ENCODE measurements around the gene OSR1.

Gene OSR1

GRCh38 chr2:19368760-19369159 is 10.3 kb upstream of the OSR1 start:
- H3K27me3 ChIP-seq (replicated peaks; ENCODE audit: control insufficient read depth, insufficient read depth, low read length, poor library complexity, severe bottlenecking): no peaks in the 10 kb centered on the region
- no peak for DNase-seq
- no peaks in the 10 kb centered on the region for H3K36me3 ChIP-seq (ENCODE audit: control insufficient read depth, insufficient read depth, low read length)
- no peaks in the 10 kb centered on the region for H3K9me3 ChIP-seq (ENCODE audit: control insufficient read depth, low read length)
- no peaks in the 10 kb centered on the region for H3K4me1 ChIP-seq (ENCODE audit: control insufficient read depth, insufficient read depth, low read length, poor library complexity, severe bottlenecking)
- no peak overlapping the region for H3K4me3 ChIP-seq (ENCODE audit: insufficient read depth, low read depth, low read length, poor library complexity, severe bottlenecking)
- no peak overlapping the region for H3K27ac ChIP-seq (ENCODE audit: insufficient read depth, low read length, poor library complexity, severe bottlenecking)

DNA sequence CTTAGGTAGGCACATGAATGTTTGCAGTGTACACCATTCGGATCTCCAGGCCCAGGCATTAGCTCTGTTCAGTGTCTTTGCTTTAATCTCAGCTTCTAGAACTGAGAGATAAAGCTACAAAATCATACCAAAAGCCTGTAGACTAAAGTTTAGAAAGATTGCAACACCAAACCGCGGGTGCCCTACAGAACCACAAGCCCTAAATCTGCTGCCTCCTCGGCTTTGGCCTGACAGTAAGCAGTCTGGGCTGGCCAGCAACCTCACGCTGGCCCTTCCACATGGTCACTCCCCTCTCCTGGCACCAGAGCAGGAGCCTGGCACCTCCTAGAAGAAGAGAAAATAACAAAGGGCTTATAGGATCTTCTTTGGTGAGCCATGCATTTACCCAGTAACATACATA is 8.9 kb upstream of the OSR1 start:
- DNase-seq: no peak
- Histone ChIP-seq H3K27ac (ENCODE audit: insufficient read depth, low read length, poor library complexity, severe bottlenecking) (no peak overlapping the region), H3K36me3 (ENCODE audit: control insufficient read depth, insufficient read depth, low read length) (no peaks in the 10 kb centered on the region), H3K4me3 (ENCODE audit: insufficient read depth, low read depth, low read length, poor library complexity, severe bottlenecking) (no peak overlapping the region), H3K9me3 (ENCODE audit: control insufficient read depth, low read length) (no peaks in the 10 kb centered on the region), H3K27me3 (replicated peaks; ENCODE audit: control insufficient read depth, insufficient read depth, low read length, poor library complexity, severe bottlenecking) (no peaks in the 10 kb centered on the region), H3K4me1 (ENCODE audit: control insufficient read depth, insufficient read depth, low read length, poor library complexity, severe bottlenecking) (peaks cover 6% of the 10 kb centered on the region)

GRCh38 chr2:19365126-19365525 is 6.7 kb upstream of the OSR1 start:
- H3K36me3 ChIP-seq (ENCODE audit: control insufficient read depth, insufficient read depth, low read length): no peaks in the 10 kb centered on the region
- DNase-seq: no peak
- H3K9me3 ChIP-seq (ENCODE audit: control insufficient read depth, low read length): no peaks in the 10 kb centered on the region
- no peak overlapping the region for H3K4me3 ChIP-seq (ENCODE audit: insufficient read depth, low read depth, low read length, poor library complexity, severe bottlenecking)
- H3K27me3 ChIP-seq (replicated peaks; ENCODE audit: control insufficient read depth, insufficient read depth, low read length, poor library complexity, severe bottlenecking): peaks cover 11% of the 10 kb centered on the region
- peaks cover 22% of the 10 kb centered on the region for H3K4me1 ChIP-seq (ENCODE audit: control insufficient read depth, insufficient read depth, low read length, poor library complexity, severe bottlenecking)
- H3K27ac ChIP-seq (ENCODE audit: insufficient read depth, low read length, poor library complexity, severe bottlenecking): no peak overlapping the region

DNA sequence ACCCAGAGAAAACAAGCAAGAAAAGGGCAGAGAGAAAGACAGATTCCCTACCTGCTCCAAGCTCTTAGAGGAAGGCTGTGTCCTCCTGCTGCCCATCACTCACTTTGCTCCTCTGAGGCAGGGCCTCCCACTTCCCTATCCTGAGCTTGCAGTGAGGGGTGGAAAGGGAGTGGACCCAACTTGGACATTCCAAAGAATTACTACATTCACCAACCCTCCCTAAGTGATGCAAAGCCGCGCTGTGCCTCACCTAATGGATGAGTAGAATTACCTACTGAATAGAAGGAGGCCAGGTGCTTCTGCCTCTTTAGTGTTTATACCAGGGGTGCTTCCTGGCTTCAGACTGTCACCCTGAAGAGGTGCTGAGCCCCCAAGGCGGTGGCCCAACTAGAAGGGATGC is 5.6 kb upstream of the OSR1 start:
- H3K4me3 ChIP-seq (ENCODE audit: insufficient read depth, low read depth, low read length, poor library complexity, severe bottlenecking): no peak overlapping the region
- H3K9me3 ChIP-seq (ENCODE audit: control insufficient read depth, low read length): no peaks in the 10 kb centered on the region
- H3K27me3 ChIP-seq (replicated peaks; ENCODE audit: control insufficient read depth, insufficient read depth, low read length, poor library complexity, severe bottlenecking): peaks cover 22% of the 10 kb centered on the region
- peaks cover 23% of the 10 kb centered on the region for H3K4me1 ChIP-seq (ENCODE audit: control insufficient read depth, insufficient read depth, low read length, poor library complexity, severe bottlenecking)
- no peak overlapping the region for H3K27ac ChIP-seq (ENCODE audit: insufficient read depth, low read length, poor library complexity, severe bottlenecking)
- H3K36me3 ChIP-seq (ENCODE audit: control insufficient read depth, insufficient read depth, low read length): no peaks in the 10 kb centered on the region
- DNase-seq: no peak

DNA sequence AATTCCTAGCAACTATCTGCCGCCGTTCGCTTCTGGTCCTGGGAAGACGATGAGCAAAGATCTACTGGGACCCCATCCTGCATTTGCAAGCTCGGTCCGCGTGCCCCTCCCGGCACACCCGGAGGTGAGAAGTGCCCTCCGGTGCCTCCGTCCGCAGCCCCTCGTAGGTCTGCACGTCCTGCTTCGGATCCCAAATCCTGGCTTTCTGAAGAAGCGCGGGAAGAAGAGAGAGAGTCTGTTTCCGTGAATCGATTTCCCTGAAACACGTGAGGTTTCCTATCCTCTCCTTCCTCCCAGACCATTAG is 5.0 kb upstream of the OSR1 start:
- Histone ChIP-seq H3K4me1 (ENCODE audit: control insufficient read depth, insufficient read depth, low read length, poor library complexity, severe bottlenecking) (peaks cover 29% of the 10 kb centered on the region), H3K27me3 (replicated peaks; ENCODE audit: control insufficient read depth, insufficient read depth, low read length, poor library complexity, severe bottlenecking) (peaks cover 27% of the 10 kb centered on the region), H3K9me3 (ENCODE audit: control insufficient read depth, low read length) (no peaks in the 10 kb centered on the region), H3K4me3 (ENCODE audit: insufficient read depth, low read depth, low read length, poor library complexity, severe bottlenecking) (peak overlapping the region; percentile 52), H3K36me3 (ENCODE audit: control insufficient read depth, insufficient read depth, low read length) (no peaks in the 10 kb centered on the region), H3K27ac (ENCODE audit: insufficient read depth, low read length, poor library complexity, severe bottlenecking) (no peak overlapping the region)
- DNase-seq: no peak

DNA sequence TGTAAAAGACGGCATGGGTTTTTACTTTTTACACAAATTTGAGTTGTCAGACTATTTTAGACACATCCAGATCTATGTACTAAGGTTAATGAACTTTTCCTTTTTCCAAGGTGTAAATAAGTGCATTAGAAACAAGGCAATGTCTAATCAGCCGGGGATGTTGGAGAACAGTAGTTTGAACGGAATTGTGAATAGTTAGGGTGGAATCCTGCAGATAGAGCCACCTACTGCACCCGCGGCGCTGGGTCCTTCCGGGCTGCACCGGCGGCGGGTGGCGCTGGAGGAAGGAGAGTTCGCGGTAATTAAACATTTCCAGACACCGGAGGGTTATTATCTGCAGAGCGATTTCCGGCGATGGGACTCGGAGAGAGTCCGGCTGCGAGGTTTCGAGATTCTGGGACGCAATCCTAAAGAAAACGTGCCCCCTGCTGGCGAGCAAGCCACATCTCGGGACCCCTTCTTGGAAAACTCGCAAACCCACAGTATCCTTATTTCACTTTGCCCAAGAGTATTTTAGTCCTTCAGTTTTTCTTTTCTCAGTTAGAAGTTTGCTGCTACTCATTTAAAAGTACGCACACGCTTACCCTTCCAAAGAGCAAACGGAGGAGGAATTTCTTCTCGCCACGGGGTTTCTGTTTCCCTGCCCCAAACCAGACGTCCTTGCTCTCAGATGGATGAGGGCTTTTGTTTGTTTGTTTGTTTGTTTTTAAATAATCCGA is 4.5 kb upstream of the OSR1 start:
- Histone ChIP-seq H3K27ac (ENCODE audit: insufficient read depth, low read length, poor library complexity, severe bottlenecking) (no peak overlapping the region), H3K27me3 (replicated peaks; ENCODE audit: control insufficient read depth, insufficient read depth, low read length, poor library complexity, severe bottlenecking) (peaks cover 31% of the 10 kb centered on the region)

GRCh38 chr2:19362094-19362754 is 3.8 kb upstream of the OSR1 start:
- Histone ChIP-seq H3K4me1 (ENCODE audit: control insufficient read depth, insufficient read depth, low read length, poor library complexity, severe bottlenecking) (peaks cover 40% of the 10 kb centered on the region), H3K27me3 (replicated peaks; ENCODE audit: control insufficient read depth, insufficient read depth, low read length, poor library complexity, severe bottlenecking) (peaks cover 36% of the 10 kb centered on the region), H3K27ac (ENCODE audit: insufficient read depth, low read length, poor library complexity, severe bottlenecking) (no peak overlapping the region), H3K4me3 (ENCODE audit: insufficient read depth, low read depth, low read length, poor library complexity, severe bottlenecking) (peak overlapping the region; percentile 52), H3K9me3 (ENCODE audit: control insufficient read depth, low read length) (no peaks in the 10 kb centered on the region), H3K36me3 (ENCODE audit: control insufficient read depth, insufficient read depth, low read length) (no peaks in the 10 kb centered on the region)
- no peak for DNase-seq

More for the DNA sequence above, 4.5 kb upstream of the OSR1 start:
- Histone ChIP-seq H3K9me3 (ENCODE audit: control insufficient read depth, low read length) (no peaks in the 10 kb centered on the region), H3K4me1 (ENCODE audit: control insufficient read depth, insufficient read depth, low read length, poor library complexity, severe bottlenecking) (peaks cover 34% of the 10 kb centered on the region), H3K4me3 (ENCODE audit: insufficient read depth, low read depth, low read length, poor library complexity, severe bottlenecking) (peak overlapping the region; percentile 52), H3K36me3 (ENCODE audit: control insufficient read depth, insufficient read depth, low read length) (no peaks in the 10 kb centered on the region)
- no peak for DNase-seq

DNA sequence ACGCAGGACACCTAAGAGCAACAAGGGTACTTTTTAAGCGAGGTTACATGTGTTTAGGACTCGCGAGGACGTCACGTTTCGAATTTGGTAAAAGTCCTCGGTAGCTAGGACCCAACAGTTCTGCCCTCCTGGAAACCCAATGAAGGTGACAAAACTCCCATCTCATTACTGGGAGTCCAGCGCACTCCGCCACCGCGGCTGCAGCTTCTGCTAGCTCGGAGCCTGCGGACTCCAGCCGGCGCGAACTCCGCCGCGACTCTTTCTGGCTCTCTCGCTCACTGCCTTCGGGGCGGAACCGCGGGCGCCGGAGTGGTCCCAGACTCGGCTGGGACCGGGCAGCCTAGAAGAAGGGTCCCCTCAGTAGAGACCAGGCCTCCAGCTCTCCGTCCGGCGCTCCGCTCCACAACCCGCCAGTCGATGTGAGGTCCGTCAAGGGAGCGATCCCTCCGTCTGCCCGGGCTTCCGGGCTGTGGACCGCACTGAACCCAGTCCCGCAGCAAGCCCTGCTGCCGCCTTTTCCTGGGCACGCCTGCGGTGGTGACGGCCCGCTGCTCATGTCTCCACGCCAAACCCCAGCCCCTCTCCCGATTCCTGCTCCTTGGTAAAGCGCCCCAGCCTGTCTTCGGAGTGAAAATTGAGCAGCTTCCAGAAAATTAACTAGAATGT is 3.0 kb upstream of the OSR1 start:
- peaks cover 44% of the 10 kb centered on the region for H3K27me3 ChIP-seq (replicated peaks; ENCODE audit: control insufficient read depth, insufficient read depth, low read length, poor library complexity, severe bottlenecking)
- no peaks in the 10 kb centered on the region for H3K36me3 ChIP-seq (ENCODE audit: control insufficient read depth, insufficient read depth, low read length)
- H3K27ac ChIP-seq (ENCODE audit: insufficient read depth, low read length, poor library complexity, severe bottlenecking): no peak overlapping the region
- no peaks in the 10 kb centered on the region for H3K9me3 ChIP-seq (ENCODE audit: control insufficient read depth, low read length)
- peak overlapping the region; percentile 52 for H3K4me3 ChIP-seq (ENCODE audit: insufficient read depth, low read depth, low read length, poor library complexity, severe bottlenecking)
- DNase-seq: no peak
- H3K4me1 ChIP-seq (ENCODE audit: control insufficient read depth, insufficient read depth, low read length, poor library complexity, severe bottlenecking): peaks cover 48% of the 10 kb centered on the region

- Histone ChIP-seq H3K4me3 (ENCODE audit: insufficient read depth, low read depth, low read length, poor library complexity, severe bottlenecking) (peak overlapping the region; percentile 52), H3K9me3 (ENCODE audit: control insufficient read depth, low read length) (no peaks in the 10 kb centered on the region), H3K27me3 (replicated peaks; ENCODE audit: control insufficient read depth, insufficient read depth, low read length, poor library complexity, severe bottlenecking) (peaks cover 49% of the 10 kb centered on the region)
These were observed 2.5 kb upstream of the OSR1 start for GRCh38 chr2:19360966-19361321.

GRCh38 chr2:19360266-19360965 is 2.0 kb upstream of the OSR1 start:
- Histone ChIP-seq H3K27ac (ENCODE audit: insufficient read depth, low read length, poor library complexity, severe bottlenecking) (no peak overlapping the region), H3K9me3 (ENCODE audit: control insufficient read depth, low read length) (no peaks in the 10 kb centered on the region), H3K4me3 (ENCODE audit: insufficient read depth, low read depth, low read length, poor library complexity, severe bottlenecking) (peak overlapping the region; percentile 52), H3K27me3 (replicated peaks; ENCODE audit: control insufficient read depth, insufficient read depth, low read length, poor library complexity, severe bottlenecking) (peaks cover 54% of the 10 kb centered on the region), H3K4me1 (ENCODE audit: control insufficient read depth, insufficient read depth, low read length, poor library complexity, severe bottlenecking) (peaks cover 54% of the 10 kb centered on the region), H3K36me3 (ENCODE audit: control insufficient read depth, insufficient read depth, low read length) (no peaks in the 10 kb centered on the region)
- no peak for DNase-seq

More at GRCh38 chr2:19360966-19361321, 2.5 kb upstream of the OSR1 start:
- H3K4me1 ChIP-seq (ENCODE audit: control insufficient read depth, insufficient read depth, low read length, poor library complexity, severe bottlenecking): peaks cover 53% of the 10 kb centered on the region
- DNase-seq: no peak
- no peaks in the 10 kb centered on the region for H3K36me3 ChIP-seq (ENCODE audit: control insufficient read depth, insufficient read depth, low read length)
- no peak overlapping the region for H3K27ac ChIP-seq (ENCODE audit: insufficient read depth, low read length, poor library complexity, severe bottlenecking)
